Type B pancreatic cell (in vitro differentiated cells): Measurements from ENCODE around the gene INSR. TPM values are rescaled to one million over a fixed set of nuclear protein-coding genes. Genes with fewer than 3 reads are reported as not detected.

Source experiments
- DNase-seq: peaks from one replicate; pipeline ENCODE4 v3.0.0; 2021; ENCODE audit warnings: mixed read lengths; ENCODE audit not compliant: unreplicated experiment; ENCODE audit errors: extremely low spot score
- H3K27ac Mint-ChIP-seq: 2 replicates; pipeline ENCODE4 v1.8.0; 2021; ENCODE audit warnings: mild to moderate bottlenecking, mixed read lengths
- H3K27me3 Mint-ChIP-seq: 2 replicates; pipeline ENCODE4 v1.8.0; 2021; ENCODE audit warnings: mixed read lengths
- H3K36me3 Mint-ChIP-seq: 2 replicates; pipeline ENCODE4 v1.8.0; 2021; ENCODE audit warnings: mixed read lengths
- H3K4me1 Mint-ChIP-seq: one replicate; pipeline ENCODE4 v1.8.0; 2021; ENCODE audit warnings: mixed read lengths; ENCODE audit not compliant: unreplicated experiment
- H3K4me3 Mint-ChIP-seq: 2 replicates; pipeline ENCODE4 v1.8.0; 2021; ENCODE audit warnings: mild to moderate bottlenecking, mixed read lengths
- H3K9me3 Mint-ChIP-seq: 2 replicates; pipeline ENCODE4 v1.8.0; 2021; ENCODE audit warnings: mixed read lengths
- total RNA-seq: library from RNA; stranded (reverse); gene quantifications from 2 replicates; pipeline ENCODE4 v1.2.1, GENCODE V29; 2021; ENCODE audit warnings: low replicate concordance
- TF ChIP-seq, protein P1 (sequence below): fragments of 200-600 bp; sonication (generic); conservative IDR thresholded peaks from 2 replicates; pipeline ENCODE4 v1.5.0; 2021; ENCODE audit warnings: antibody characterized with exemption, mild to moderate bottlenecking

The INSR gene
- total RNA-seq, 1 donor from 2014 or later: 33.7 TPM

DNA sequence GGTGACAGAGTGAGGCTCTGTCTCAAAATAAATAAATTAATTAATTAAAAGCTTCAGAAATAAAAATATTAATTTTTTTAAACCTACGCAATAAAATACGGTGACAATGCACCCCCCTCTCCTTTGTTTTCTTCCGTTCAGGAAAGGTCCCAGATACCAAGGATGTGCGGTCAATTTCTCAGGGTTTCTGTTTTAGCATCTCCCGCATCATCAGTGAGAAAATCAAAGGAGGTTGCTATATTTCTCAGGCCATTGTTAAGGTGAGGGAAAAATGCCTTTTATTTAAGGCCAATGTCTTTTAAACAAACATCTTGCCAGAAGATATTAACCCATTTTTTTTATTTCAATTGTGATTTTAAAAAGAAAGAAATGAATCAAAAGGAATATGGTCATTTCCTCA is 111.7 kb downstream of the INSR start:
- no peaks in the 10 kb centered on the region for H3K9me3 Mint-ChIP-seq
- no peak overlapping the region for H3K27ac Mint-ChIP-seq
- H3K27me3 Mint-ChIP-seq: no peaks in the 10 kb centered on the region
- TF ChIP-seq, protein P1, sequence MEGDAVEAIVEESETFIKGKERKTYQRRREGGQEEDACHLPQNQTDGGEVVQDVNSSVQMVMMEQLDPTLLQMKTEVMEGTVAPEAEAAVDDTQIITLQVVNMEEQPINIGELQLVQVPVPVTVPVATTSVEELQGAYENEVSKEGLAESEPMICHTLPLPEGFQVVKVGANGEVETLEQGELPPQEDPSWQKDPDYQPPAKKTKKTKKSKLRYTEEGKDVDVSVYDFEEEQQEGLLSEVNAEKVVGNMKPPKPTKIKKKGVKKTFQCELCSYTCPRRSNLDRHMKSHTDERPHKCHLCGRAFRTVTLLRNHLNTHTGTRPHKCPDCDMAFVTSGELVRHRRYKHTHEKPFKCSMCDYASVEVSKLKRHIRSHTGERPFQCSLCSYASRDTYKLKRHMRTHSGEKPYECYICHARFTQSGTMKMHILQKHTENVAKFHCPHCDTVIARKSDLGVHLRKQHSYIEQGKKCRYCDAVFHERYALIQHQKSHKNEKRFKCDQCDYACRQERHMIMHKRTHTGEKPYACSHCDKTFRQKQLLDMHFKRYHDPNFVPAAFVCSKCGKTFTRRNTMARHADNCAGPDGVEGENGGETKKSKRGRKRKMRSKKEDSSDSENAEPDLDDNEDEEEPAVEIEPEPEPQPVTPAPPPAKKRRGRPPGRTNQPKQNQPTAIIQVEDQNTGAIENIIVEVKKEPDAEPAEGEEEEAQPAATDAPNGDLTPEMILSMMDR: no peak
- H3K4me1 Mint-ChIP-seq: peaks cover 9% of the 10 kb centered on the region
- peaks cover 20% of the 10 kb centered on the region for H3K36me3 Mint-ChIP-seq
- H3K4me3 Mint-ChIP-seq: no peak overlapping the region
- DNase-seq: no peak

DNA sequence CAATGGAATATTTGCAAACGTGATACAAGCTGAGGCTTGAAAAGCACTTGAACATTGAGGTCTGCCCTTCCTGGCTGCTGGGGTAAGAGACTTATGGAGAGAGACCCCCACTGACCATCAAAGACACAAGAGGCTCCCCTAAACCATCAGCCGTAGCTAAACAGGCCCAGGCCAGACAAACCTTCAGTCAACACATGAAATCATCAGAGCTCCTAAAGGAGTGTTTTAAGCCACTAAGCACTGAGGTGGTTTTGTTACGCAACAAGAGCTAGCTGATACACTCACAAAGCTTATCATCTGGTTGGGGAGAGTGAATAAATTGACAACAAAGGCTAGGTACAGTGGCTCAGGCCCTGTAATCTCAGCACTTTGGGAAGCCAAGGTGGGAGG is 114.3 kb downstream of the INSR start:
- Mint-ChIP-seq H3K9me3 (no peaks in the 10 kb centered on the region), H3K27ac (peak overlapping the region; percentile 56), H3K36me3 (peaks cover 30% of the 10 kb centered on the region), H3K4me3 (no peak overlapping the region), H3K4me1 (peaks cover 9% of the 10 kb centered on the region), H3K27me3 (no peaks in the 10 kb centered on the region)
- TF ChIP-seq, protein P1: no peak
- no peak for DNase-seq

DNA sequence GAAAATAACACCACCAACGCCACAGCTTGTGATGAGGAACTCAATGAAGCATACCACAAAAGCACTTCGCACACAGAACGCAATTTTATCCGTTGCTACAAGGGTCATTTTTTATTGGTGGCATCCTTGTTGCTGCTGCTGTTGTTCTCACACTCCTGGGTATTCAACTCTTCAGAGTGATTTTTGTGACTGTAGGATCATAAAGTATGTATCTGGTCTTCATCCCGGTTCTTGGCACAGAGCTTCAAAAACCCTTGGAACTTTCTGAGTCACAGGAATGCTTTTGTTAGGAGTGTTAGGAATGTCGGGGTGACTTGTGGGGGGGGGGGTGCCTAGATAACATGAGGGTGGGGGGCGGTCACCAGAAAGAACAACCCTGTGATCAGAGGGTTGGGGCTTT is 116.3 kb downstream of the INSR start:
- Mint-ChIP-seq H3K27me3 (no peaks in the 10 kb centered on the region), H3K4me1 (peaks cover 9% of the 10 kb centered on the region), H3K4me3 (no peak overlapping the region), H3K9me3 (no peaks in the 10 kb centered on the region), H3K36me3 (peaks cover 23% of the 10 kb centered on the region), H3K27ac (no peak overlapping the region)
- TF ChIP-seq, protein P1: no peak
- no peak for DNase-seq

DNA sequence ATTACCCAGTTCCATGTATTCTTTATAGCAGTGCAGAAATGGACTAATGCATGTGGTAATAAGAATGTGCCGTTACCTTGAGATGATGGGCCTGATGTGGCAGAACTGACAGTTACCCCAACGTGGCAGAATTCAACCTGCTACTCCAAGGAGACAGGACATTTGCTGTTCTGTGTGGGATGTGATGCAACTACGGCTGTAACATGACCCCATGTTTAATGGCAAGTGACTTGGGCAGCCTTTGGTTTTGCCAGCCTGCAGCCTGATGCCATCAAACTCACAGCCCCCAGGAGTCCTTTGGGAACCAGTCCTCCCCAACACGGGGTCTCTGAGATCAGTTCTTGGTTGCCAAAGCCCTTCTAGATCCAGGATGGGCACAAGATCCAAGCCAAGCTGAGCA is 117.4 kb downstream of the INSR start:
- Mint-ChIP-seq H3K4me1 (peaks cover 9% of the 10 kb centered on the region), H3K27ac (no peak overlapping the region), H3K9me3 (no peaks in the 10 kb centered on the region), H3K36me3 (peaks cover 27% of the 10 kb centered on the region), H3K27me3 (no peaks in the 10 kb centered on the region), H3K4me3 (no peak overlapping the region)
- no peak for DNase-seq
- TF ChIP-seq, protein P1: no peak

DNA sequence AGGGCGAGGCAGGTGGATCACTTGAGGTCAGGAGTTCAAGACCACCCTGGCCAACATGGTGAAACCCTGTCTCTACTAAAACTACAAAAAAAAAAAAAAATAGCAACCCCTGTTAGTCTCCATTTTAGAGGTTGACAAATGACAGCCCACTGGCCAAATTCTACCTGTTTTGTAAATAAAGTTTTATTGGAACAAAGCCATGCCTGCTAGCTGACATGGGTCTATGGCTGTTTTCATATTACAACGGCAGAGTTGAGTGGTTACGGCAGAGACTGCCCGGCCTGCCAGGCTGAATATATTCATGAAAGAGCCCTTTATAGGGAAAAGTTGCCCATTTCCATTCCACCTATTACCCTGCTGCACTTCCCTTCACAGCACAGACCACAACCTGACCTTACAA is 121.4 kb downstream of the INSR start:
- TF ChIP-seq, protein P1: no peak
- Mint-ChIP-seq H3K9me3 (peaks cover 6% of the 10 kb centered on the region), H3K4me3 (no peak overlapping the region), H3K27ac (no peak overlapping the region), H3K36me3 (peaks cover 40% of the 10 kb centered on the region), H3K4me1 (no peaks in the 10 kb centered on the region), H3K27me3 (no peaks in the 10 kb centered on the region)
- DNase-seq: no peak

DNA sequence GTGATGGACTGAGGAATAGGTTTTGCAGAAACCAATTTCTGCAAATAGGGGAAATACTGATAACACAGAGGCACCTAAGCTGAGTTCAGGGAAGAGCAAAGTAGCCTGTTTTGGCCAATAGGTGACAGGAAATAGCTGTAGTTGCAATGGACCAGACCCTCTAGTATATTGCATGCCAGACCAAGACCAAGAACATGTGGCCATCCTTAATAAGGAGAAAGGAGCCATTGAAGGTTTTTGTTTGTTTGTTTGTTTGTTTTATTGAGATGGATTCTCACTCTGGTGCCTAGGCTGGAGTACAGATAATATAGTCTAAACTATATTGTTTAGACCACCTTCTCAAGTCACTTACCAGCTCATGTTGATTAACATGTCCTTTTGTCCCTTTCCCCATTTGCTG is 123.2 kb downstream of the INSR start:
- no peak overlapping the region for H3K4me3 Mint-ChIP-seq
- H3K9me3 Mint-ChIP-seq: peaks cover 6% of the 10 kb centered on the region
- peaks cover 37% of the 10 kb centered on the region for H3K36me3 Mint-ChIP-seq
- H3K27me3 Mint-ChIP-seq: no peaks in the 10 kb centered on the region
- H3K27ac Mint-ChIP-seq: no peak overlapping the region
- DNase-seq: no peak
- TF ChIP-seq, protein P1: no peak
- H3K4me1 Mint-ChIP-seq: no peaks in the 10 kb centered on the region
